ENCODE data around the gene VIPR2. TPM values are rescaled to one million over a fixed set of nuclear protein-coding genes. Genes with fewer than 3 reads are reported as not detected.

The VIPR2 gene
- total RNA-seq, 1 donor from 2014 or later, result 0.07 TPM

- TF ChIP-seq CTCF (IDR thresholded peaks at IDR 0.05), result no peak
- Mint-ChIP-seq H3K36me3 (ENCODE audit: low read depth) (no peaks in the 10 kb centered on the region), H3K9me3 (ENCODE audit: low read depth) (no peaks in the 10 kb centered on the region), H3K4me1 (ENCODE audit: low read depth) (peaks cover 20% of the 10 kb centered on the region), H3K27ac (ENCODE audit: unreplicated experiment) (peak overlapping the region; percentile 51), H3K27me3 (ENCODE audit: low read depth) (peaks cover 14% of the 10 kb centered on the region), H3K4me3 (ENCODE audit: unreplicated experiment) (peak overlapping the region; percentile 66)
- no peak for DNase-seq (ENCODE audit: low spot score)
Observed at GRCh38 chr7:159031135-159031701, 113.4 kb downstream of the VIPR2 start.

GRCh38 chr7:159030490-159031134 is 114.1 kb downstream of the VIPR2 start:
- Mint-ChIP-seq H3K36me3 (ENCODE audit: low read depth) (no peaks in the 10 kb centered on the region), H3K4me1 (ENCODE audit: low read depth) (peaks cover 23% of the 10 kb centered on the region), H3K4me3 (ENCODE audit: unreplicated experiment) (peak overlapping the region; percentile 66), H3K27me3 (ENCODE audit: low read depth) (peaks cover 14% of the 10 kb centered on the region), H3K27ac (ENCODE audit: unreplicated experiment) (peak overlapping the region; percentile 12), H3K9me3 (ENCODE audit: low read depth) (no peaks in the 10 kb centered on the region)
- DNase-seq (ENCODE audit: low spot score), result no peak
- peak; percentile 66 for TF ChIP-seq CTCF (IDR thresholded peaks at IDR 0.05)

GRCh38 chr7:159028508-159029401 is 115.9 kb downstream of the VIPR2 start:
- no peak overlapping the region for H3K4me3 Mint-ChIP-seq (ENCODE audit: unreplicated experiment)
- no peak for TF ChIP-seq CTCF (IDR thresholded peaks at IDR 0.05)
- peaks cover 31% of the 10 kb centered on the region for H3K4me1 Mint-ChIP-seq (ENCODE audit: low read depth)

GRCh38 chr7:159027789-159028507 is 116.7 kb downstream of the VIPR2 start:
- TF ChIP-seq CTCF (IDR thresholded peaks at IDR 0.05), result no peak
- Mint-ChIP-seq H3K36me3 (ENCODE audit: low read depth) (no peaks in the 10 kb centered on the region), H3K4me3 (ENCODE audit: unreplicated experiment) (no peak overlapping the region), H3K9me3 (ENCODE audit: low read depth) (no peaks in the 10 kb centered on the region), H3K4me1 (ENCODE audit: low read depth) (peaks cover 32% of the 10 kb centered on the region), H3K27ac (ENCODE audit: unreplicated experiment) (no peak overlapping the region), H3K27me3 (ENCODE audit: low read depth) (peaks cover 15% of the 10 kb centered on the region)
- peak; percentile 82 for DNase-seq (ENCODE audit: low spot score)

More at GRCh38 chr7:159028508-159029401, 115.9 kb downstream of the VIPR2 start:
- Mint-ChIP-seq H3K27ac (ENCODE audit: unreplicated experiment) (no peak overlapping the region), H3K27me3 (ENCODE audit: low read depth) (peaks cover 15% of the 10 kb centered on the region), H3K9me3 (ENCODE audit: low read depth) (no peaks in the 10 kb centered on the region), H3K36me3 (ENCODE audit: low read depth) (no peaks in the 10 kb centered on the region)
- peak; percentile 75 for DNase-seq (ENCODE audit: low spot score)

All from chondrocyte (in vitro differentiated cells).